OCI-LY7 (cell line): Measurements from ENCODE around the gene KIF26A. TPM values are rescaled to one million over a fixed set of nuclear protein-coding genes. Genes with fewer than 3 reads are reported as not detected.
"Not testable (repeated sequence)": the region's sequence is repeated elsewhere in the genome, so short reads cannot be mapped to it uniquely, and the experiment has no call there.

Experiments used
- BruUV-seq: library from RNA; stranded (reverse); fragments of 400-500 nt; replicated peaks from 2 replicates; lab custom pipeline; 2021; lab: Mats Ljungman, UMichigan
- CTCF ChIA-PET: fragments of 300-600 bp; sonication (Branson Sonifier 250); formaldehyde crosslinking; loops from one replicate; lab custom pipeline; 2022; ENCODE audit warnings: antibody characterized with exemption; ENCODE audit not compliant: unreplicated experiment; lab: Charles Lee
- POLR2A ChIA-PET: fragments of 300-600 bp; sonication (Branson Sonifier 250); formaldehyde crosslinking; loops from one replicate; lab custom pipeline; 2022; ENCODE audit warnings: antibody characterized with exemption; lab: Charles Lee
- DNase-seq: peaks from one replicate; pipeline ENCODE4 v3.0.0-alpha.2; 2015; ENCODE audit warnings: low spot score
- H2AFZ ChIP-seq: fragments of 200-600 bp; sonication (generic), shearing (Covaris generic); 2 replicates; pipeline ENCODE4 v1.6.1; 2014; ENCODE audit warnings: mild to moderate bottlenecking, antibody characterized with exemption, low read length, moderate library complexity
- H3K27ac ChIP-seq: fragments of 200-600 bp; sonication (generic); 2 replicates; pipeline ENCODE4 v1.5.1; 2014; ENCODE audit warnings: mixed run types, low read depth, mild to moderate bottlenecking, moderate library complexity, low read length, inconsistent platforms; ENCODE audit not compliant: poor library complexity, severe bottlenecking
- H3K36me3 ChIP-seq: fragments of 200-600 bp; sonication (generic); 2 replicates; pipeline ENCODE4 v1.6.1; 2014; ENCODE audit warnings: mild to moderate bottlenecking, antibody characterized with exemption, low read length, moderate library complexity, mixed read lengths; ENCODE audit not compliant: insufficient read depth
- H3K4me1 ChIP-seq: fragments of 200-600 bp; sonication (generic); 2 replicates; pipeline ENCODE4 v1.5.1; 2014; ENCODE audit warnings: mild to moderate bottlenecking, low read length; ENCODE audit not compliant: insufficient read depth, poor library complexity, severe bottlenecking
- H3K4me2 ChIP-seq: fragments of 200-600 bp; sonication (generic); 2 replicates; pipeline ENCODE4 v1.6.1; 2014; ENCODE audit warnings: mild to moderate bottlenecking, low read length
- H3K4me3 ChIP-seq: fragments of 200-600 bp; sonication (generic); 2 replicates; pipeline ENCODE4 v1.5.1; 2014; ENCODE audit warnings: mild to moderate bottlenecking, low read depth, low read length; ENCODE audit not compliant: poor library complexity, severe bottlenecking
- H3K79me2 ChIP-seq: fragments of 200-600 bp; sonication (generic); 2 replicates; pipeline ENCODE4 v1.6.1; 2016; ENCODE audit warnings: low read depth, mild to moderate bottlenecking, low read length, moderate library complexity, mixed read lengths; ENCODE audit not compliant: insufficient read depth
- H3K9me2 ChIP-seq: fragments of 200-600 bp; sonication (generic); 2 replicates; pipeline ENCODE4 v1.6.1; 2016; ENCODE audit warnings: mild to moderate bottlenecking, low read length, mixed read lengths; ENCODE audit not compliant: insufficient read depth
- H3K9me3 ChIP-seq: fragments of 200-600 bp; sonication (generic); 2 replicates; pipeline ENCODE4 v1.6.1; 2014; ENCODE audit warnings: mild to moderate bottlenecking, mixed run types, low read length, mixed read lengths
- H4K20me1 ChIP-seq: fragments of 200-600 bp; sonication (generic); 2 replicates; pipeline ENCODE4 v1.6.1; 2014; ENCODE audit warnings: mild to moderate bottlenecking, antibody characterized with exemption, low read length, moderate library complexity, mixed read lengths; ENCODE audit not compliant: insufficient read depth
- CTCF ChIP-seq: fragments of 200-600 bp; sonication (generic); conservative IDR thresholded peaks from 2 replicates; pipeline ENCODE4 v1.5.1; 2014; ENCODE audit warnings: mild to moderate bottlenecking, antibody characterized with exemption, low read length, moderate library complexity, mixed read lengths
- EZH2phosphoT487 ChIP-seq: fragments of 200-600 bp; sonication (generic); IDR thresholded peaks from 2 replicates; pipeline ENCODE4 v1.6.1; 2018; ENCODE audit warnings: low read depth, borderline replicate concordance, mild to moderate bottlenecking, mixed run types, antibody characterized with exemption, low read length, moderate library complexity, mixed read lengths
- intact Hi-C: fragments of 100-400 bp; cut with micrococcal nuclease; formaldehyde crosslinking; loops from one replicate; pipeline ENCODE4 v1.10.0; 2022; ENCODE audit not compliant: unreplicated experiment
- total RNA-seq, 2 experiments: library from RNA; depleted of rRNA in 1 of 2; stranded (reverse); fragments of >200 nt in 1 of 2; shearing (Covaris generic) in 1 of 2; gene quantifications; 2 replicates each; pipeline ENCODE4 v1.2.3, GENCODE V29; 2014 to 2022

Gene KIF26A
- total RNA-seq, 2 experiments from 2014 or later = not detected

- Histone ChIP-seq H3K4me1 (no peaks in the 10 kb centered on the region), H4K20me1 (no peaks in the 10 kb centered on the region), H3K79me2 (no peaks in the 10 kb centered on the region), H2AFZ (no peak overlapping the region), H3K4me3 (no peak overlapping the region), H3K9me3 (no peaks in the 10 kb centered on the region), H3K9me2 (no peaks in the 10 kb centered on the region), H3K36me3 (no peaks in the 10 kb centered on the region), H3K4me2 (no peak overlapping the region), H3K27ac (no peak overlapping the region)
- no TSS peak for BruUV-seq
- CTCF ChIA-PET = no interaction called here
- no peak for TF ChIP-seq EZH2phosphoT487
- no peak for TF ChIP-seq CTCF
- no peak for DNase-seq
- POLR2A ChIA-PET = no interaction called here
- intact Hi-C loops = no loop called here
Observed at GRCh38 chr14:104205781-104206180, 67.4 kb downstream of the KIF26A start.

- TF ChIP-seq EZH2phosphoT487 (no peak), CTCF (no peak)
- H3K9me2 ChIP-seq = no peaks in the 10 kb centered on the region
- no peaks in the 10 kb centered on the region for H4K20me1 ChIP-seq
- CTCF ChIA-PET = no interaction called here
- no peak overlapping the region for H2AFZ ChIP-seq
- H3K4me2 ChIP-seq = no peak overlapping the region
- no peaks in the 10 kb centered on the region for H3K4me1 ChIP-seq
- intact Hi-C loops = no loop called here
- no peaks in the 10 kb centered on the region for H3K36me3 ChIP-seq
- no peaks in the 10 kb centered on the region for H3K79me2 ChIP-seq
- no peak for DNase-seq
- POLR2A ChIA-PET = no interaction called here
- BruUV-seq = no TSS peak
- H3K9me3 ChIP-seq = no peaks in the 10 kb centered on the region
- no peak overlapping the region for H3K4me3 ChIP-seq
- H3K27ac ChIP-seq = no peak overlapping the region
Observed at GRCh38 chr14:104206281-104206904, 68.0 kb downstream of the KIF26A start.

DNA sequence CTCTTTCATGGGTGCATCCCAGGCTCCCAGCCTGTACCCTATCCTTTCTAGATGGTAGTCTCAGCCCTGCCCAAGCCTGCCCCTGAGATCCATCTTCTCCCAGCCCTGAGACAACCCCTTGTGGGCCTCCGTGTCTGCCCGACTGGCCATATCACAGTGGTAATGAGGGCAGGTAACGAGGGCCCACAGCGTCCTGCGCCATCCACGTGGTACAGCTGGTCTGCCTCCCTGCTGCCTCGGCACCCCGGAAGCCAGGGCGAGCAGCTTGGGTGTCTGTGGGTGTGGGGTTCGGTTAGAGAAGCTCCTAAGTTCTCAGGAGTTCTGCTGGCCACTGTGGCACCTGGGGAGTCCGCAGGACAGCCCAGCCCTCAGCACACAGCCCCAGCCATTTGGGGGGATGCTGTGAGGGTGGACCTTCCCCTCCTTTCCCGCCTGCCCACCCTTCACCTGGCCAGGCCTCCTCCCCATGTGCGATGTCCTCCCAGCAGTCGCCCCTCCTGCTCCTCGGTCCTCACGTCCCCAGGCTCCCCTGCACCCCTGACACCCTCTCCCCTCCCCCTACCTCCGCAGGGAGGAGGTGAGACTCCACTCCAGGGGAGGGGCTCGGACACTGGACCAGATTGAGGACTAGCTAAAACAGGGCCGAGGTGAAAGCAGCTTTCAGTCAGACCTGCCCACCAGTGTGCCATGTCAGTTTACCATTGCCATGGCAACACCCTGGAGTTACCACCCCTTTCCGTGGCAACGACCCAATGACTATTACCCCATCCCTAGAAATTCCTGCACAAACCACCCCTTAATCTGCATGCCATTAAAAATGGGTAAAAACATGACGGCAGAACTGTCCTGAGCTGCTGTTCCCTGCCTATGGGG is 69.0 kb downstream of the KIF26A start:
- ChIA-PET CTCF (no interaction called here), POLR2A (no interaction called here)
- Histone ChIP-seq H3K79me2 (no peaks in the 10 kb centered on the region), H2AFZ (no peak overlapping the region), H3K9me3 (no peaks in the 10 kb centered on the region), H3K4me1 (no peaks in the 10 kb centered on the region), H3K27ac (no peak overlapping the region), H4K20me1 (no peaks in the 10 kb centered on the region), H3K4me2 (no peak overlapping the region), H3K4me3 (no peak overlapping the region), H3K36me3 (no peaks in the 10 kb centered on the region), H3K9me2 (no peaks in the 10 kb centered on the region)
- no TSS peak for BruUV-seq
- DNase-seq = no peak
- intact Hi-C loops = no loop called here
- TF ChIP-seq EZH2phosphoT487 = no peak
- TF ChIP-seq CTCF = no peak

DNA sequence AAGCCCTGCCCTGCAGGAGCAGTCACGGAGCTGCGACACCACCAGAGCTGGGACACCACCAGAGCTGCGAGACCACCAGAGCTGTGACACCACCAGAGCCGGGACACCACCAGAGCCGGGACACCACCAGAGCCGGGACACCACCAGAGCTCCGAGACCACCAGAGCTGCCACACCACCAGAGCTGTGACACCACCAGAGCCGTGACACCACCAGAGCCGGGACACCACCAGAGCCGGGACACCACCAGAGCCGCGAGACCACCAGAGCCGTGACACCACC is 69.6 kb downstream of the KIF26A start:
- BruUV-seq, POLR2A ChIA-PET, H3K9me3 ChIP-seq: not testable (repeated sequence)

More for the DNA sequence above, 69.6 kb downstream of the KIF26A start:
- H3K4me2 ChIP-seq, CTCF ChIA-PET, H3K4me1 ChIP-seq, H3K79me2 ChIP-seq, H4K20me1 ChIP-seq, H3K27ac ChIP-seq, intact Hi-C loops, DNase-seq, H3K4me3 ChIP-seq, H3K36me3 ChIP-seq, H3K9me2 ChIP-seq, H2AFZ ChIP-seq: not testable (repeated sequence)
